Esophagus (tissue), 2 donors: ENCODE data around the gene SPEM3. TPM values are rescaled to one million over a fixed set of nuclear protein-coding genes. Genes with fewer than 3 reads are reported as not detected.

Experiments
- polyA plus RNA-seq, 2 donors: library from polyadenylated mRNA; stranded (reverse); fragments of 200-250 nt; gene quantifications; one replicate each; pipeline ENCODE4 v1.2.3, GENCODE V29; 2013
- donor health status: healthy with polysubstance abuse.
- donor health status: Bipolar disorder and iron deficiency.

SPEM3 gene
- polyA plus RNA-seq, 2 donors: not detected

Other genes starting within 250 kb of the SPEM3 start
- 1 to 10 TPM in 1 of 2 donors, under 1 TPM in 1; 0.84 to 2.0 TPM for gene ASGR1, start 249.5 kb upstream of the SPEM3 start, polyA plus RNA-seq
- 10 to 100 TPM in 1 of 2 donors, 1 to 10 TPM in 1; 3.2 to 11.8 TPM for gene DLG4, start 209.0 kb upstream of the SPEM3 start, polyA plus RNA-seq
- gene ACADVL, start 208.9 kb upstream of the SPEM3 start, polyA plus RNA-seq: 100 to 1,000 TPM; 484 to 979 TPM
- 10 to 100 TPM; 20.8 to 32.2 TPM for gene DVL2, start 194.3 kb upstream of the SPEM3 start, polyA plus RNA-seq
- 10 to 100 TPM; 22.4 to 29.6 TPM for gene PHF23, start 189.4 kb upstream of the SPEM3 start, polyA plus RNA-seq
- 100 to 1,000 TPM; 354 to 393 TPM for gene GABARAP, start 186.4 kb upstream of the SPEM3 start, polyA plus RNA-seq
- 10 to 100 TPM; 42.4 to 58.5 TPM for gene CTDNEP1, start 177.1 kb upstream of the SPEM3 start, polyA plus RNA-seq
- gene ELP5, start 176.6 kb upstream of the SPEM3 start, polyA plus RNA-seq: 10 to 100 TPM; 14.7 to 39.0 TPM
- gene CLDN7, start 166.4 kb upstream of the SPEM3 start, polyA plus RNA-seq: 100 to 1,000 TPM; 271 to 275 TPM
- gene SLC2A4, start 147.1 kb upstream of the SPEM3 start, polyA plus RNA-seq: 1 to 10 TPM; 5.4 to 7.6 TPM
- 10 to 100 TPM in 1 of 2 donors, 1 to 10 TPM in 1; 2.8 to 13.0 TPM for gene YBX2, start 134.2 kb upstream of the SPEM3 start, polyA plus RNA-seq
- 100 to 1,000 TPM; 597 to 599 TPM for gene EIF5A, start 121.2 kb upstream of the SPEM3 start, polyA plus RNA-seq
- 10 to 100 TPM; 54.5 to 56.5 TPM for gene GPS2, start 113.5 kb upstream of the SPEM3 start, polyA plus RNA-seq
- gene NEURL4, start 99.5 kb upstream of the SPEM3 start, polyA plus RNA-seq: 10 to 100 TPM; 15.7 to 32.1 TPM
- 1 to 10 TPM; 5.3 to 9.7 TPM for gene ACAP1, start 92.3 kb upstream of the SPEM3 start, polyA plus RNA-seq
- 10 to 100 TPM; 39.3 to 75.9 TPM for gene KCTD11, start 76.7 kb upstream of the SPEM3 start, polyA plus RNA-seq
- under 1 TPM in 1 of 2 donors, not detected in 1; 0.18 TPM for gene TMEM95, start 73.7 kb upstream of the SPEM3 start, polyA plus RNA-seq
- gene TNK1, start 47.8 kb upstream of the SPEM3 start, polyA plus RNA-seq: 1 to 10 TPM; 6.1 to 9.3 TPM
- 10 to 100 TPM; 24.7 to 31.0 TPM for gene PLSCR3, start 34.3 kb upstream of the SPEM3 start, polyA plus RNA-seq
- 100 to 1,000 TPM; 105 to 158 TPM for gene TMEM256, start 24.8 kb upstream of the SPEM3 start, polyA plus RNA-seq
- 1 to 10 TPM; 4.2 to 5.5 TPM for gene NLGN2, start 21.0 kb upstream of the SPEM3 start, polyA plus RNA-seq
- gene SPEM1, start 8.5 kb upstream of the SPEM3 start, polyA plus RNA-seq: not detected
- gene SPEM2, start 3.2 kb upstream of the SPEM3 start, polyA plus RNA-seq: not detected
- gene TMEM102, start 6.6 kb downstream of the SPEM3 start, polyA plus RNA-seq: 1 to 10 TPM; 6.8 to 9.8 TPM
- gene FGF11, start 10.7 kb downstream of the SPEM3 start, polyA plus RNA-seq: 10 to 100 TPM in 1 of 2 donors, 1 to 10 TPM in 1; 5.6 to 16.5 TPM
- 1 to 10 TPM; 7.0 to 7.4 TPM for gene CHRNB1, start 16.2 kb downstream of the SPEM3 start, polyA plus RNA-seq
- 10 to 100 TPM; 15.5 to 19.1 TPM for gene ZBTB4, start 50.8 kb downstream of the SPEM3 start, polyA plus RNA-seq
- under 1 TPM in 1 of 2 donors, not detected in 1; 0.01 TPM for gene SLC35G6, start 52.6 kb downstream of the SPEM3 start, polyA plus RNA-seq
- 10 to 100 TPM; 33.8 to 56.6 TPM for gene POLR2A, start 55.5 kb downstream of the SPEM3 start, polyA plus RNA-seq
- gene TNFSF12, start 120.2 kb downstream of the SPEM3 start, polyA plus RNA-seq: 10 to 100 TPM in 1 of 2 donors, 1 to 10 TPM in 1; 8.0 to 13.0 TPM
- gene TNFSF13, start 129.9 kb downstream of the SPEM3 start, polyA plus RNA-seq: 1 to 10 TPM; 5.4 to 5.6 TPM
- gene SENP3, start 133.1 kb downstream of the SPEM3 start, polyA plus RNA-seq: 10 to 100 TPM; 21.6 to 33.6 TPM
- 10 to 100 TPM; 30.5 to 62.4 TPM for gene CD68, start 150.8 kb downstream of the SPEM3 start, polyA plus RNA-seq
- gene MPDU1, start 155.0 kb downstream of the SPEM3 start, polyA plus RNA-seq: 10 to 100 TPM; 56.9 to 60.0 TPM
- gene SOX15, start 161.2 kb downstream of the SPEM3 start, polyA plus RNA-seq: 10 to 100 TPM; 73.3 to 94.3 TPM
- gene FXR2, start 186.0 kb downstream of the SPEM3 start, polyA plus RNA-seq: 10 to 100 TPM; 14.7 to 19.0 TPM
- gene SAT2, start 199.0 kb downstream of the SPEM3 start, polyA plus RNA-seq: 10 to 100 TPM; 54.0 to 61.2 TPM
- gene SHBG, start 201.3 kb downstream of the SPEM3 start, polyA plus RNA-seq: under 1 TPM in 1 of 2 donors, not detected in 1; 0.14 TPM
- gene ATP1B2, start 222.1 kb downstream of the SPEM3 start, polyA plus RNA-seq: under 1 TPM; 0.24 to 0.51 TPM